H1 (cell line): Measurements from ENCODE around the gene OGDH. TPM values are rescaled to one million over a fixed set of nuclear protein-coding genes. Genes with fewer than 3 reads are reported as not detected.

Experiments used
- CTCF ChIA-PET: fragments of 300-600 bp; sonication (Branson Sonifier 250); formaldehyde crosslinking; loops from one replicate; lab custom pipeline; 2021; ENCODE audit not compliant: partially characterized antibody; lab: Charles Lee
- POLR2A ChIA-PET: fragments of 300-600 bp; sonication (Branson Sonifier 250); formaldehyde crosslinking; loops from one replicate; lab custom pipeline; 2021; ENCODE audit warnings: inconsistent platforms; ENCODE audit not compliant: partially characterized antibody; lab: Charles Lee
- DNase-seq, 2 experiments: peaks; one replicate each; pipeline versions ENCODE4 v3.0.0 to v3.0.0-alpha.2; 2010 to 2022; ENCODE audit warnings: low spot score in 2 of 2, low read depth in 1 of 2, mixed read lengths in 1 of 2
- FAIRE-seq: peaks from 2 replicates; lab custom pipeline; 2011; peaks lifted over from hg19 to GRCh38; lab: Jason Lieb, UNC
- H2AFZ ChIP-seq: 2 replicates; pipeline ENCODE4 v1.8.1; 2012; ENCODE audit warnings: low read length, inconsistent platforms
- H2AK5ac ChIP-seq: 2 replicates; pipeline ENCODE4 v1.6.1; 2013; ENCODE audit warnings: low read depth, low read length
- H2BK120ac ChIP-seq: replicated peaks from 2 replicates; pipeline ENCODE3; 2013; ENCODE audit warnings: low read depth, low read length, inconsistent platforms
- H2BK12ac ChIP-seq: 2 replicates; pipeline ENCODE4 v1.6.1; 2013; ENCODE audit warnings: low read depth, low read length
- H2BK15ac ChIP-seq: 2 replicates; pipeline ENCODE4 v1.6.1; 2013; ENCODE audit warnings: low read length
- H2BK20ac ChIP-seq: 2 replicates; pipeline ENCODE4 v1.6.1; 2013; ENCODE audit warnings: low read length
- H2BK5ac ChIP-seq: 2 replicates; pipeline ENCODE4 v1.6.1; 2013; ENCODE audit warnings: low read depth, low read length
- H3K14ac ChIP-seq: 2 replicates; pipeline ENCODE4 v1.6.1; 2013; ENCODE audit warnings: inconsistent platforms; ENCODE audit not compliant: insufficient read length
- H3K18ac ChIP-seq: 2 replicates; pipeline ENCODE4 v1.6.1; 2013; ENCODE audit warnings: low read length; ENCODE audit errors: extremely low read depth
- H3K23ac ChIP-seq: 2 replicates; pipeline ENCODE4 v1.6.1; 2013; ENCODE audit warnings: inconsistent platforms; ENCODE audit not compliant: insufficient read length
- H3K23me2 ChIP-seq: 2 replicates; pipeline ENCODE4 v1.6.1; 2013; ENCODE audit warnings: low read depth, low read length
- H3K27ac ChIP-seq: 2 replicates; pipeline ENCODE4 v1.6.1; 2011; ENCODE audit warnings: low read depth, low read length, inconsistent platforms
- H3K27me3 ChIP-seq, 4 experiments: replicated peaks in 1 of 4; 1 replicate in 1 of 4; 2 replicates in 3 of 4; pipeline versions ENCODE4 v1.6.1 to v1.8.1; 2011 to 2013; ENCODE audit warnings: low read length in 3 of 4, mild to moderate bottlenecking in 3 of 4, inconsistent platforms in 2 of 4, mixed read lengths in 2 of 4, moderate library complexity in 1 of 4; ENCODE audit not compliant: control insufficient read depth in 3 of 4, insufficient read depth in 3 of 4; ENCODE audit errors: extremely low read depth in 1 of 4
- H3K36me3 ChIP-seq, 4 experiments: 2 replicates each; pipeline versions ENCODE4 v1.6.1 to v1.8.1; 2011 to 2013; ENCODE audit warnings: mild to moderate bottlenecking in 4 of 4, low read length in 3 of 4, moderate library complexity in 2 of 4, control low read depth in 1 of 4, inconsistent platforms in 1 of 4; ENCODE audit not compliant: insufficient read depth in 4 of 4, control insufficient read depth in 2 of 4
- H3K4ac ChIP-seq: replicated peaks from 2 replicates; pipeline ENCODE3; 2013; ENCODE audit warnings: low read length, low read depth, mixed read lengths, inconsistent platforms; ENCODE audit not compliant: insufficient read length
- H3K4me1 ChIP-seq, 4 experiments: replicated peaks in 1 of 4; 1 replicate in 1 of 4; 2 replicates in 3 of 4; pipeline versions ENCODE4 v1.6.1 to v1.8.1; 2011 to 2013; ENCODE audit warnings: low read length in 3 of 4, inconsistent platforms in 2 of 4, mixed read lengths in 1 of 4; ENCODE audit not compliant: insufficient read depth in 4 of 4, control insufficient read depth in 3 of 4
- H3K4me2 ChIP-seq, 2 experiments: 2 replicates each; pipeline versions ENCODE4 v1.6.1 to v1.8.1; 2011 to 2013; ENCODE audit warnings: low read depth in 2 of 2, low read length in 2 of 2, control low read depth in 1 of 2, inconsistent platforms in 1 of 2, mild to moderate bottlenecking in 1 of 2; ENCODE audit not compliant: insufficient read depth in 1 of 2
- H3K4me3 ChIP-seq, 4 experiments: fragments of 200-600, 300-600 bp in 1 of 4; sonication (generic), shearing (Covaris generic), sonication (Bioruptor Twin) in 1 of 4; 2 replicates each; pipeline versions ENCODE4 v1.5.1 to v1.8.1; 2011 to 2016; ENCODE audit warnings: low read length in 4 of 4, low read depth in 3 of 4, control low read depth in 2 of 4, inconsistent platforms in 2 of 4, mild to moderate bottlenecking in 2 of 4, mixed read lengths in 1 of 4, moderate library complexity in 1 of 4; ENCODE audit not compliant: insufficient read depth in 2 of 4; ENCODE audit errors: extremely low read depth in 1 of 4
- H3K56ac ChIP-seq: replicated peaks from 2 replicates; pipeline ENCODE3; 2013; ENCODE audit warnings: low read depth, mild to moderate bottlenecking, mixed read lengths, low read length, inconsistent platforms; ENCODE audit not compliant: insufficient read length
- H3K79me1 ChIP-seq: 2 replicates; pipeline ENCODE4 v1.6.1; 2013; ENCODE audit warnings: low read depth, low read length, control low read depth
- H3K79me2 ChIP-seq, 2 experiments: 2 replicates each; pipeline versions ENCODE4 v1.6.1 to v1.8.1; 2012 to 2013; ENCODE audit warnings: low read length in 2 of 2, mild to moderate bottlenecking in 2 of 2, inconsistent platforms in 1 of 2; ENCODE audit not compliant: insufficient read depth in 2 of 2, control insufficient read depth in 1 of 2
- H3K9ac ChIP-seq, 4 experiments: replicated peaks in 1 of 4; 1 replicate in 1 of 4; 2 replicates in 3 of 4; pipeline versions ENCODE4 v1.6.1 to v1.8.1; 2011 to 2013; ENCODE audit warnings: low read depth in 3 of 4, low read length in 3 of 4, control low read depth in 2 of 4, mild to moderate bottlenecking in 2 of 4, moderate library complexity in 2 of 4, inconsistent platforms in 1 of 4; ENCODE audit errors: extremely low read depth in 1 of 4
- H3K9me3 ChIP-seq, 2 experiments: 2 replicates each; pipeline versions ENCODE4 v1.6.1 to v1.8.1; 2012 to 2013; ENCODE audit warnings: mild to moderate bottlenecking in 2 of 2, moderate library complexity in 2 of 2, control low read depth in 1 of 2, inconsistent platforms in 1 of 2, low read depth in 1 of 2, low read length in 1 of 2, mixed read lengths in 1 of 2; ENCODE audit not compliant: insufficient read depth in 2 of 2
- H4K20me1 ChIP-seq, 2 experiments: replicated peaks in 1 of 2; 2 replicates each; pipeline versions ENCODE3 to v1.8.1; 2011 to 2013; ENCODE audit warnings: inconsistent platforms in 2 of 2, low read length in 2 of 2, mild to moderate bottlenecking in 1 of 2; ENCODE audit not compliant: insufficient read depth in 2 of 2, control insufficient read depth in 1 of 2
- H4K5ac ChIP-seq: 2 replicates; pipeline ENCODE4 v1.6.1; 2013; ENCODE audit warnings: low read length, low read depth, mixed read lengths, inconsistent platforms; ENCODE audit not compliant: insufficient read length
- H4K8ac ChIP-seq: 2 replicates; pipeline ENCODE4 v1.8.0; 2013; ENCODE audit warnings: mild to moderate bottlenecking, moderate library complexity, low read length, inconsistent platforms; ENCODE audit not compliant: insufficient read depth; ENCODE audit errors: extremely low read depth
- H4K91ac ChIP-seq: replicated peaks from 2 replicates; pipeline ENCODE3; 2013; ENCODE audit warnings: low read length, mixed read lengths, inconsistent platforms; ENCODE audit not compliant: insufficient read length
- JUND ChIP-seq: IDR thresholded peaks from 2 replicates; pipeline ENCODE4 v1.6.1; 2011; ENCODE audit warnings: mild to moderate bottlenecking, improper control_type of control experiment, low read length
- RFX5 ChIP-seq: IDR thresholded peaks from 2 replicates; pipeline ENCODE4 v1.6.1; 2011; ENCODE audit warnings: low read depth, low read length, improper control_type of control experiment, borderline replicate concordance
- SUZ12 ChIP-seq: fragments of 200-600 bp; sonication (generic); IDR thresholded peaks from 2 replicates; pipeline ENCODE4 v1.6.1; 2012; ENCODE audit warnings: mild to moderate bottlenecking, inconsistent platforms, low read length, moderate library complexity, mixed read lengths
- TAF1 ChIP-seq: IDR thresholded peaks from 2 replicates; pipeline ENCODE4 v1.6.1; 2011; ENCODE audit warnings: mild to moderate bottlenecking, low read depth, low read length
- WGBS, 2 experiments: shearing (Covaris generic) in 1 of 2; methylation state at CpG; one replicate each; pipeline versions ENCODE4 v1.1.6 to v1.1.7; 2013 to 2015; ENCODE audit warnings: low lambda C conversion rate in 2 of 2, mixed read lengths in 2 of 2, inconsistent platforms in 1 of 2, low coverage in 1 of 2, missing lambda C conversion rate in 1 of 2; ENCODE audit not compliant: insufficient replicate concordance in 2 of 2, insufficient coverage in 1 of 2, insufficient read length in 1 of 2; ENCODE audit errors: extremely low coverage in 1 of 2, missing lambda C conversion rate in 1 of 2; 5-methylcytosine and 5-hydroxymethylcytosine counted together
- polyA plus RNA-seq, 7 experiments: library from polyadenylated mRNA; depleted of rRNA in 3 of 7; stranded (reverse) in 5 of 7; unstranded in 2 of 7; fragments of >200 nt in 5 of 7; fragments of 200-250 nt in 2 of 7; gene quantifications; 1 replicate in 5 of 7; 2 replicates in 1 of 7; 4 replicates in 1 of 7; pipeline versions ENCODE4 v1.2.1 to v1.2.3, GENCODE V29; 2011 to 2013; ENCODE audit warnings: missing spikeins in 2 of 7, mixed read lengths in 2 of 7
- total RNA-seq: library from RNA; stranded (reverse); fragmentation: NEBNext Ultra II Directional; extraction: Animal tissue kit (Norgen Biotek cat#: 25700); gene quantifications from 2 replicates; pipeline ENCODE4 v1.2.1, GENCODE V29; 2021

OGDH gene
- total and polyA plus RNA-seq, 2 of the 8 experiments (the other 6 are each of a cell fraction or from before 2014, with no cell fraction given), result 71.6 to 91.6 TPM

GRCh38 chr7:44661233-44661632, 54.8 kb downstream of the OGDH start:
- no peak overlapping the region for H2BK5ac ChIP-seq
- peaks cover 0 to 18% (median 9%) of the 10 kb centered on the region in 4 experiments; a peak in 4 of 8 replicates for H3K36me3 ChIP-seq
- no peaks in the 10 kb centered on the region for H3K4me1 ChIP-seq
- DNase-seq (no peak), FAIRE-seq (no peak)
- H3K9ac ChIP-seq, result no peak overlapping the region
- H3K27ac ChIP-seq, result no peak overlapping the region
- H3K79me2 ChIP-seq, result no peaks in the 10 kb centered on the region
- no peak overlapping the region for H3K4me3 ChIP-seq
- H3K14ac ChIP-seq, result no peak overlapping the region
- no peak overlapping the region for H3K56ac ChIP-seq
- 100% methylated on average over 2 of the region's 2 CpGs; no CpG with 5 or more reads in 1 of the 2 experiments for WGBS, 2 experiments
- H2BK120ac ChIP-seq, result no peak overlapping the region
- no peaks in the 10 kb centered on the region for H4K20me1 ChIP-seq
- H3K23me2 ChIP-seq, result no peaks in the 10 kb centered on the region
- H2BK12ac ChIP-seq, result no peak overlapping the region
- no peak overlapping the region for H4K5ac ChIP-seq
- no peaks in the 10 kb centered on the region for H3K27me3 ChIP-seq
- no peak overlapping the region for H2BK20ac ChIP-seq
- ChIA-PET POLR2A (no interaction called here), CTCF (no interaction called here)
- no peak overlapping the region for H3K23ac ChIP-seq
- no peak overlapping the region for H2AFZ ChIP-seq
- H3K4ac ChIP-seq, result no peak overlapping the region
- H3K9me3 ChIP-seq, result peaks cover 7 to 8% of the 10 kb centered on the region in 2 experiments
- no peak overlapping the region for H4K8ac ChIP-seq
- no peak overlapping the region for H3K4me2 ChIP-seq
- no peaks in the 10 kb centered on the region for H3K79me1 ChIP-seq
- no peak overlapping the region for H2BK15ac ChIP-seq
- no peak overlapping the region for H3K18ac ChIP-seq
- TF ChIP-seq TAF1, result no peak
- no peak for TF ChIP-seq RFX5
- no peak for TF ChIP-seq SUZ12
- no peak for TF ChIP-seq JUND
- no peak overlapping the region for H2AK5ac ChIP-seq
- H4K91ac ChIP-seq, result no peak overlapping the region
